HepG2 (cell line): ENCODE results near the gene NOSTRIN. TPM values are rescaled to one million over a fixed set of nuclear protein-coding genes. Genes with fewer than 3 reads are reported as not detected.

Experiments
- DMTF1 ChIP-seq: sonication (generic); formaldehyde crosslinking; IDR thresholded peaks from 2 replicates; pipeline ENCODE4 v1.4.0; 2020; ENCODE audit warnings: mild to moderate bottlenecking, missing genetic modification reagents
- FOXP1 ChIP-seq, 2 experiments: fragments of 450-650 bp in 1 of 2; IDR thresholded peaks; 2 replicates each; pipeline ENCODE4 v1.6.1; 2017 to 2018; ENCODE audit warnings: antibody characterized with exemption in 1 of 2
- HBP1 ChIP-seq: IDR thresholded peaks from 2 replicates; pipeline ENCODE4 v1.6.1; 2016; ENCODE audit warnings: low read depth, control low read depth
- HOXA3 ChIP-seq: sonication (generic); formaldehyde crosslinking; IDR thresholded peaks from 2 replicates; pipeline ENCODE4 v1.5.0; 2020; ENCODE audit warnings: missing genetic modification reagents
- MAX ChIP-seq: IDR thresholded peaks from 2 replicates; pipeline ENCODE4 v1.6.1; 2012; ENCODE audit warnings: inconsistent platforms
- NBN ChIP-seq: fragments of 450-650 bp; conservative IDR thresholded peaks from 2 replicates; pipeline ENCODE4 v1.6.1; 2017
- SALL1 ChIP-seq: sonication (generic); formaldehyde crosslinking; IDR thresholded peaks from 2 replicates; pipeline ENCODE4 v1.8.0; 2022; ENCODE audit warnings: mild to moderate bottlenecking, missing genetic modification reagents
- SETDB1 ChIP-seq: sonication (generic); formaldehyde crosslinking; IDR thresholded peaks from 2 replicates; pipeline ENCODE4 v1.5.1; 2020; ENCODE audit warnings: missing genetic modification reagents, mild to moderate bottlenecking, borderline replicate concordance
- SIN3A ChIP-seq: IDR thresholded peaks from 2 replicates; pipeline ENCODE4 v1.6.1; 2011; ENCODE audit warnings: low read depth, mild to moderate bottlenecking, control low read depth, low read length, borderline replicate concordance
- SMC3 ChIP-seq: IDR thresholded peaks from 2 replicates; pipeline ENCODE4 v1.6.1; 2011; ENCODE audit warnings: low read length, improper control_type of control experiment
- ZBTB44 ChIP-seq: sonication (generic); formaldehyde crosslinking; IDR thresholded peaks from 2 replicates; pipeline ENCODE4 v1.4.0; 2020; ENCODE audit warnings: missing genetic modification reagents
- ZKSCAN8 ChIP-seq: IDR thresholded peaks from 2 replicates; pipeline ENCODE4 v1.6.1; 2016; ENCODE audit warnings: borderline replicate concordance, missing genetic modification reagents, missing compliant biosample characterization
- ZMYM4 ChIP-seq: sonication (generic); formaldehyde crosslinking; IDR thresholded peaks from 2 replicates; pipeline ENCODE4 v1.8.1; 2023; ENCODE audit warnings: mild to moderate bottlenecking, missing genetic modification reagents
- ZNF260 ChIP-seq: sonication (generic); formaldehyde crosslinking; IDR thresholded peaks from 2 replicates; pipeline ENCODE4 v1.4.0; 2020; ENCODE audit warnings: missing genetic modification reagents, low read depth, mild to moderate bottlenecking, borderline replicate concordance
- ZNF337 ChIP-seq: sonication (generic); formaldehyde crosslinking; IDR thresholded peaks from 2 replicates; pipeline ENCODE4 v1.5.1; 2020; ENCODE audit warnings: missing genetic modification reagents, low read depth, mild to moderate bottlenecking, borderline replicate concordance
- ZNF34 ChIP-seq: sonication (generic); formaldehyde crosslinking; IDR thresholded peaks from 2 replicates; pipeline ENCODE4 v1.4.0; 2020; ENCODE audit warnings: mild to moderate bottlenecking, missing genetic modification reagents, borderline replicate concordance
- ZNF557 ChIP-seq: sonication (generic); formaldehyde crosslinking; IDR thresholded peaks from 2 replicates; pipeline ENCODE4 v1.4.0; 2020; ENCODE audit warnings: missing genetic modification reagents
- ZNF574 ChIP-seq: sonication (generic); formaldehyde crosslinking; IDR thresholded peaks from 2 replicates; pipeline ENCODE4 v1.4.0; 2020; ENCODE audit warnings: missing genetic modification reagents
- ZNF576 ChIP-seq: sonication (generic); formaldehyde crosslinking; IDR thresholded peaks from 2 replicates; pipeline ENCODE4 v1.4.0; 2020; ENCODE audit warnings: mild to moderate bottlenecking, missing genetic modification reagents
- ZNF839 ChIP-seq: sonication (generic); formaldehyde crosslinking; IDR thresholded peaks from 2 replicates; pipeline ENCODE4 v1.4.0; 2020; ENCODE audit warnings: missing genetic modification reagents, mild to moderate bottlenecking, borderline replicate concordance
- ZNF879 ChIP-seq: sonication (generic); formaldehyde crosslinking; IDR thresholded peaks from 2 replicates; pipeline ENCODE4 v1.8.1; 2023; ENCODE audit warnings: missing genetic modification reagents
- polyA plus RNA-seq, 8 experiments: library from polyadenylated mRNA; depleted of rRNA in 3 of 8; stranded (reverse) in 7 of 8; unstranded in 1 of 8; fragments of >200 nt; fragmentation: Illumina TruSeq in 4 of 8; extraction: Trizol in 4 of 8; gene quantifications; 2 replicates each; pipeline versions ENCODE4 v1.2.1 to v1.2.3, GENCODE V29; 2011 to 2016; ENCODE audit warnings: low read depth in 4 of 8, missing spikeins in 1 of 8, mixed read lengths in 1 of 8; ENCODE audit not compliant: insufficient read depth in 1 of 8
- total RNA-seq, 5 experiments: library from RNA; depleted of rRNA; stranded (reverse); fragments of >200 nt; fragmentation: Illumina TruSeq; extraction: Trizol; gene quantifications; 2 replicates each; pipeline ENCODE4 v1.2.3, GENCODE V29; 2016; ENCODE audit warnings: low read depth in 1 of 5

NOSTRIN gene
- total and polyA plus RNA-seq, 2 of the 13 experiments (the other 11 are each of a cell fraction or from before 2014, with no cell fraction given), result 0.22 TPM

- no peak for TF ChIP-seq DMTF1 (CRISPR knock-in tag)
- TF ChIP-seq ZKSCAN8 (CRISPR knock-in tag), result no peak
- TF ChIP-seq MAX, result peak; percentile 43
- TF ChIP-seq ZNF260 (CRISPR knock-in tag), result no peak
- TF ChIP-seq ZBTB44 (CRISPR knock-in tag), result no peak
- no peak for TF ChIP-seq FOXP1 (IDR thresholded peaks at IDR 0.05)
- no peak for TF ChIP-seq FOXP1 (CRISPR knock-in tag; IDR thresholded peaks at IDR 0.05)
- no peak for TF ChIP-seq NBN
- no peak for TF ChIP-seq SETDB1 (CRISPR knock-in tag)
- TF ChIP-seq SMC3, result peak; percentile 70
- no peak for TF ChIP-seq SIN3A
- TF ChIP-seq SALL1 (CRISPR knock-in tag), result no peak
- TF ChIP-seq ZNF839 (CRISPR knock-in tag), result no peak
- TF ChIP-seq ZNF576 (CRISPR knock-in tag), result no peak
- TF ChIP-seq HBP1 (CRISPR knock-in tag), result no peak
- TF ChIP-seq ZNF34 (CRISPR knock-in tag), result no peak
- no peak for TF ChIP-seq ZNF337
- no peak for TF ChIP-seq ZNF557 (CRISPR knock-in tag)
- 0 out of 2 replicates have a peak, but pooled peaks have one; percentile 34 for TF ChIP-seq ZMYM4 (CRISPR knock-in tag)
- TF ChIP-seq HOXA3 (CRISPR knock-in tag), result peak; percentile 28; the same call in 1 of the 2 replicates
- TF ChIP-seq ZNF879 (CRISPR knock-in tag), result no peak
- TF ChIP-seq ZNF574 (CRISPR knock-in tag), result 0 out of 2 replicates have a peak, but pooled peaks have one; percentile 38
Measured at GRCh38 chr2:168773719-168774521, 28.5 kb upstream of the NOSTRIN start (continued).
